Common myeloid progenitor, CD34-positive (primary cell): ENCODE results near the gene SUGCT.
"Not testable (repeated sequence)": the region's sequence is repeated elsewhere in the genome, so short reads cannot be mapped to it uniquely, and the experiment has no call there.

Experiments used
- CTCF ChIA-PET: fragments of 350-600 bp; sonication (Branson Sonifier 250); formaldehyde crosslinking; loops from one replicate; lab custom pipeline; 2021; ENCODE audit warnings: antibody characterized with exemption; lab: Charles Lee
- POLR2A ChIA-PET: fragments of 350-600 bp; sonication (Branson Sonifier 250); formaldehyde crosslinking; loops from one replicate; lab custom pipeline; 2021; ENCODE audit warnings: antibody characterized with exemption; lab: Charles Lee
- DNase-seq, 3 donors: peaks; one replicate each; pipeline versions ENCODE4 v3.0.0 to v3.0.0-alpha.2; 2013
- H3K27ac ChIP-seq, 2 experiments: 1 replicate in 1 of 2; 2 replicates in 1 of 2; pipeline ENCODE4 v1.7.0; 2013; ENCODE audit warnings: inconsistent platforms in 2 of 2, low read length in 2 of 2, mild to moderate bottlenecking in 2 of 2, low read depth in 1 of 2, moderate library complexity in 1 of 2; ENCODE audit not compliant: severe bottlenecking in 2 of 2, insufficient read depth in 1 of 2, poor library complexity in 1 of 2
- H3K27me3 ChIP-seq, 5 experiments: replicated peaks in 2 of 5; 1 replicate in 3 of 5; 2 replicates in 2 of 5; pipeline versions ENCODE4 v1.6.1 to v1.7.0; 2013; ENCODE audit warnings: low read length in 4 of 5, mild to moderate bottlenecking in 2 of 5, moderate library complexity in 2 of 5, inconsistent platforms in 1 of 5; ENCODE audit not compliant: insufficient read depth in 5 of 5, control insufficient read depth in 4 of 5
- H3K36me3 ChIP-seq, 4 experiments: 1 replicate in 2 of 4; 2 replicates in 2 of 4; pipeline versions ENCODE4 v1.6.1 to v1.7.0; 2013; ENCODE audit warnings: low read length in 3 of 4, control low read depth in 1 of 4, mild to moderate bottlenecking in 1 of 4; ENCODE audit not compliant: control insufficient read depth in 4 of 4, insufficient read depth in 4 of 4
- H3K4me1 ChIP-seq, 4 experiments: 1 replicate in 3 of 4; 2 replicates in 1 of 4; pipeline versions ENCODE4 v1.6.1 to v1.7.1; 2013; ENCODE audit warnings: low read length in 3 of 4, mild to moderate bottlenecking in 3 of 4, control low read depth in 1 of 4, inconsistent platforms in 1 of 4, moderate library complexity in 1 of 4; ENCODE audit not compliant: control insufficient read depth in 4 of 4, insufficient read depth in 4 of 4; ENCODE audit errors: control extremely low read depth in 1 of 4
- H3K4me3 ChIP-seq, 7 experiments: 1 replicate in 4 of 7; 2 replicates in 3 of 7; pipeline versions ENCODE4 v1.5.1 to v1.7.0; 2013; ENCODE audit warnings: mild to moderate bottlenecking in 7 of 7, low read length in 6 of 7, moderate library complexity in 6 of 7, inconsistent platforms in 2 of 7, low read depth in 2 of 7, control low read depth in 1 of 7; ENCODE audit not compliant: insufficient read depth in 4 of 7, control insufficient read depth in 1 of 7; ENCODE audit errors: extremely low read depth in 1 of 7
- H3K9me3 ChIP-seq, 5 experiments: 1 replicate in 4 of 5; 2 replicates in 1 of 5; pipeline versions ENCODE4 v1.6.1 to v1.7.1; 2013; ENCODE audit warnings: low read length in 4 of 5, mild to moderate bottlenecking in 2 of 5, inconsistent platforms in 1 of 5, low read depth in 1 of 5, moderate library complexity in 1 of 5; ENCODE audit not compliant: control insufficient read depth in 4 of 5, insufficient read depth in 2 of 5; ENCODE audit errors: control extremely low read depth in 1 of 5
- WGBS: methylation state at CpG from one replicate; pipeline ENCODE4 v1.1.5; 2013; ENCODE audit not compliant: insufficient coverage; 5-methylcytosine and 5-hydroxymethylcytosine counted together

SUGCT gene

DNA sequence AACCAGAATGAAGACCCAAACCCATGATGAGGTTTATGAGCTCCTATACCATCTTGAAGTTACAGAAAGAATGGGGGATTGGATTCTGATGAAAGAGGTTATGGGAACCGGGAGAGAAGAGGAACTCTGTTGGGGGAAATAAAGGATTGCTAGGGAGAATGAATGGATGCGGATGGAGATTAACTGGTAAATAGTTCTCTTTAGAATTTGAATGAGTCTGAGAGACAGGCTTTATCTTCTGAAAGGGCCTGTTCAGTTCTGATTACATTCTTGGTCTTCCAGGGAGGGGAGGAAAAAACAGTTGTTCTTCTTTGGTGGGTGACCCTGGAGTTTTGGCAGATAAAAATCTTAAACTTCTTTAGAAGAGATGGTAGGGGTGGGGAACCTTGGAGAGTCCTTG lies 13.9 kb downstream of the SUGCT start:
- no peaks in the 10 kb centered on the region for H3K9me3 ChIP-seq
- no peaks in the 10 kb centered on the region for H3K36me3 ChIP-seq
- no peaks in the 10 kb centered on the region for H3K27me3 ChIP-seq
- no peaks in the 10 kb centered on the region for H3K4me1 ChIP-seq
- no peak overlapping the region for H3K27ac ChIP-seq
- ChIA-PET POLR2A (no interaction called here), CTCF (no interaction called here)
- whole genome bisulfite sequencing, result 100% methylated on average over 2 of the region's 2 CpGs
- no peak for DNase-seq
- no peak overlapping the region for H3K4me3 ChIP-seq

DNA sequence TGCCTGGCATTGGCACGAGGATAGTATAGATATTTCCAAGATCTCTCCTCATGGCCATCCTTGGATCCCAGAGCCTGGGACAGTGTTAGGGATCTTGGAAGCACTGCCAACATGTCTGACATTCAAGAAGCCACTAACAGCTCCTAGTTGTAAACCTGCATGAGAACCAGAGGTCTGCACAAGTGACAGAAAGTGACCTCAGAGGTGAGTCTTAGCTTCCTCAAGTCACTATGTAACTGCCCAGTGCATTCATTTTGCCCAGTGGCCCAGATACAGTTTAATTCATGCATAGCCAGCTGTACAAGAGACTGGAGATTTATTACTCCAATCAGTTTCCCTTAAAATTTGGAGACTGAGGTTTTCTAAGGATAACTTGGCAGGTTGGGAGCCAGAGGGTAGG lies 16.7 kb downstream of the SUGCT start:
- H3K27ac ChIP-seq, result no peak overlapping the region
- H3K36me3 ChIP-seq, result no peaks in the 10 kb centered on the region
- CTCF ChIA-PET, result no interaction called here
- no peaks in the 10 kb centered on the region for H3K9me3 ChIP-seq
- POLR2A ChIA-PET, result interaction anchor here (0.8 kb wide), 1 partner anchor 72 kb away, joined by 3 read pairs; no protein-coding TSS in a partner anchor
- WGBS, result 100% methylated on average over 1 of the region's 1 CpG
- no peaks in the 10 kb centered on the region for H3K4me1 ChIP-seq
- no peak for DNase-seq
- H3K4me3 ChIP-seq, result no peak overlapping the region
- H3K27me3 ChIP-seq, result no peaks in the 10 kb centered on the region

DNA sequence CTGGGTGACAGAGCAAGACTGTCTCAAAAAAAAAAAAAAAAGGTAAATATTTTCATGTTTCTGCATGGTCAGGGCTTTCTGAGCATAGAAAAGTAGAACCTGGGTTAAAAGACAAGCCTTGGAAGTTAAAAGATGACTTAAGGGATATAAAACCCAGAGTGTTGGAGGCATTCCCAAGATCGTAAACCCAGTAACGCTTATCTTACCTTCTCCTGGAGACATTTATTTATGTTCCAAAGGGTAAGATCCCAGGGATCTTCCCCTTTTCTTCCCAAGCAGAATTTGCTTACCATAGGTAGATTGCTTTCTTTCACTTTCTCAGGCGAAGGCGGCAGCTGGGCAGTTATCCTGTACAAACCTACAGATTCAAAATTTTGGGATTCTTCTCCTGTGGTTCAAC lies 22.2 kb downstream of the SUGCT start:
- CTCF ChIA-PET, result no interaction called here
- no peaks in the 10 kb centered on the region for H3K27me3 ChIP-seq
- WGBS, result 94% methylated on average over 3 of the region's 4 CpGs

DNA sequence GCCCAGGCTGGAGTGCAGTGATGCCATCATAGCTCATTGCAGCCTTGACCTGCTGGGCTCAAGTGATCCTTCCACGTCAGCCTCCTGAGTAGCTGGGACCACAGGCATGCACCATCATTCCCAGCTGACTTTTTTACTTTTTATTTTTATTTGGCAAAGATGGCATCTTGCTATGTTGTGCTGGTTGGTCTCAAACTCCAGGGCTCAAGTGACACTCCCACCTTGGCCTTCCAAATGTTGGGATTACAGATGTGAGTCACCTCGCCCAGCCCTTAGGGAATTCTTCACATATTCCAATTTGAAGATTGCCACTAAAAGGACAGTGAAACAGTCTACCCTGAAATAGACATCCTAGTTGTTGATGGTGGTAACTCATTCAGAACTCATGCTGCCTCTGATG lies 27.7 kb downstream of the SUGCT start:
- no peak for DNase-seq
- H3K4me1 ChIP-seq, result no peaks in the 10 kb centered on the region
- H3K27me3 ChIP-seq, result no peaks in the 10 kb centered on the region
- ChIA-PET POLR2A (no interaction called here), CTCF (interaction anchor here (1.2 kb wide), 1 partner anchor 10 kb away, joined by 3 read pairs; no protein-coding TSS in a partner anchor)
- no peaks in the 10 kb centered on the region for H3K9me3 ChIP-seq
- H3K4me3 ChIP-seq, result no peak overlapping the region
- no peak overlapping the region for H3K27ac ChIP-seq
- no CpG with 5 or more reads among the region's 2 CpGs for WGBS
- H3K36me3 ChIP-seq, result no peaks in the 10 kb centered on the region

More for the DNA sequence above, 22.2 kb downstream of the SUGCT start:
- no peak overlapping the region for H3K27ac ChIP-seq
- H3K4me1 ChIP-seq, result no peaks in the 10 kb centered on the region
- H3K4me3 ChIP-seq, result no peak overlapping the region
- POLR2A ChIA-PET, result interaction anchor here (0.6 kb wide), 1 partner anchor 20 kb away, joined by 3 read pairs; no protein-coding TSS in a partner anchor
- DNase-seq, result no peak
- no peaks in the 10 kb centered on the region for H3K36me3 ChIP-seq
- H3K9me3 ChIP-seq, result no peaks in the 10 kb centered on the region

DNA sequence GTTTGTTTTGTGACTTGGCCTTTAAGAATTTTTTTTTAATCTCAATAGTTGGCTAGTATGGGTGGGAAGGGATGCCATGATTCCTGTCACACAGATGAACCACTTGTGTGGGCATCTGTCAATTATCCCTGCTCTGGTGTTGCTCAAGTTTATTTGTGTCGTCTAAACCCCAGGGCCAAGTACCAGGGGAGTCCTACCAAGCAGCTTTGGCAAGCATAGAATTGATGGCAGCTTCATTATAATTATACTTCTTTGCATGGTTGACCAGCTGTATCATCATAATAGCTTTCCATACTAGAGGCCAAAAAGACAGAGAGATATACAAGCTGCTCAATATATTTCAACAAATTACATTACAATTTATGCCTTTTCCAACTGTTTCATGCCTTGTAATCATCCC lies 30.4 kb downstream of the SUGCT start:
- DNase-seq, result no peak
- WGBS, result 90% methylated on average over 1 of the region's 1 CpG
- H3K27ac ChIP-seq, result no peak overlapping the region
- ChIA-PET CTCF (no interaction called here), POLR2A (no interaction called here)
- H3K36me3 ChIP-seq, result no peaks in the 10 kb centered on the region
- H3K27me3 ChIP-seq, result no peaks in the 10 kb centered on the region
- H3K4me3 ChIP-seq, result no peak overlapping the region
- no peaks in the 10 kb centered on the region for H3K4me1 ChIP-seq
- H3K9me3 ChIP-seq, result no peaks in the 10 kb centered on the region

DNA sequence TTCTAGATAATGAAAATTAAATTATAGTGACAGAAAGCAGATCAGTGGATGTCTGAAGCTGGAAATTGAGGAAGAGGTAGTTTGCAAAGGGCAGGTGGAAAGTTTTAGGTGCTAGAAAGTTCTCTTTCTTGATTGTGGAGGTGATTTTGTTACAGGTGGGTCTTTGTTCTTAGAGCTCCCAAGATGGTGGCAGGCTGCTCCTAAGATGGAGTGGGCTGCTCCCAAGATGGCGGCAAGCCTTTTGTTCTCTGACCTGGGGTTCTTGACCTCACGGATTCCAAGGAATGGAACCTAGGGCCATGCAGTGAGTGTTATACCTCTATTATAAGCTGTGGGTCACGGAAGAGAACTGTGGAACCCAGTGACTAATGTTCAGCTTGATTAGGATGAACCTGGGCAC lies 32.5 kb downstream of the SUGCT start:
- Histone ChIP-seq H3K4me1 (no peaks in the 10 kb centered on the region), H3K4me3 (no peak overlapping the region), H3K27ac (no peak overlapping the region), H3K9me3 (no peaks in the 10 kb centered on the region), H3K27me3 (no peaks in the 10 kb centered on the region), H3K36me3 (no peaks in the 10 kb centered on the region)
- 100% methylated on average over 3 of the region's 3 CpGs for WGBS
- POLR2A ChIA-PET, result no interaction called here
- DNase-seq, result no peak
- CTCF ChIA-PET, result no interaction called here

DNA sequence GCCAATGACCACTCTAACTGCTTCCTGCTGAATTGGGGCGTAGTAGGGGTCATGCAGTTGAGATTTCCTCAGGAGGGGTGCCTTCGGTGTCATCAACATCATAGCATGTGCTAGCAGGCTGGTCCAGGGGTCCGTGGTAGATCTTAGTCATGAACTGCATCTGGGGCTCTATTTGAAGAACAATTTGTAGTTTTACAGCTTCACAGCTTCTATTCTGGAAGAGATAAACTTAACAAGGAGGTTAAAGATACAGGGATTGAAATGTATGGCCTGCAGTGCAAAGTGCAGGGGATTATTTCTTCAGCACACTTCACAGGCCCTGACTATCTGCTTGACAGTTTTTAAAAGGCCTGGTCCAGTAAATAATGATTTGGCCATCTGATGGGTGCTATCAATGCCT lies 33.5 kb downstream of the SUGCT start:
- DNase-seq, H3K4me1 ChIP-seq, H3K9me3 ChIP-seq, H3K27ac ChIP-seq, POLR2A ChIA-PET, H3K4me3 ChIP-seq, H3K27me3 ChIP-seq, H3K36me3 ChIP-seq, CTCF ChIA-PET: not testable (repeated sequence)
- 100% methylated on average over 3 of the region's 3 CpGs for WGBS
